ENCODE results near the gene SH3TC2.

SH3TC2 gene

DNA sequence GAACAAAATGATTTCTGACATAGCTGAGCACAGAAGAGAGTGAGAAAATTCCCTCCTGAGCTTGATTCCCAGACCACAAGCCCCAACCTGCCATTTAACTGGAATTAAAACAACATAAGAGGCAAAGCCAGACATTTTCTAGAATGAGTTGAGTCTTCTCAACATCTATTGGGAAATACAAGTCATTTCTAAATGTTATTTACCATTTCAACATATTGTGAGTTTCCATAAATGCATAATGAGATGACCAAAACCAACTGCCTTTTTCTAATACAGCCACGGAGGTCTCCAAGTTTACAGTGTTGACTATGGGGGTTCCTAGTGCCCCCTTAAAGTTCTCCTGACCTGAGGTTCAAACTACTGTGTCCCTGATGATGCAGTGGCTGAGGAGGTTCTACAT is 20.0 kb downstream of the SH3TC2 start:
- TF ChIP-seq MYC (IDR thresholded peaks at IDR 0.05; ENCODE audit: low read depth, low read length) (no peak), POLR2A (IDR thresholded peaks at IDR 0.05; ENCODE audit: extremely low read depth, insufficient read length) (no peak)
- TF ChIP-seq, protein P1, sequence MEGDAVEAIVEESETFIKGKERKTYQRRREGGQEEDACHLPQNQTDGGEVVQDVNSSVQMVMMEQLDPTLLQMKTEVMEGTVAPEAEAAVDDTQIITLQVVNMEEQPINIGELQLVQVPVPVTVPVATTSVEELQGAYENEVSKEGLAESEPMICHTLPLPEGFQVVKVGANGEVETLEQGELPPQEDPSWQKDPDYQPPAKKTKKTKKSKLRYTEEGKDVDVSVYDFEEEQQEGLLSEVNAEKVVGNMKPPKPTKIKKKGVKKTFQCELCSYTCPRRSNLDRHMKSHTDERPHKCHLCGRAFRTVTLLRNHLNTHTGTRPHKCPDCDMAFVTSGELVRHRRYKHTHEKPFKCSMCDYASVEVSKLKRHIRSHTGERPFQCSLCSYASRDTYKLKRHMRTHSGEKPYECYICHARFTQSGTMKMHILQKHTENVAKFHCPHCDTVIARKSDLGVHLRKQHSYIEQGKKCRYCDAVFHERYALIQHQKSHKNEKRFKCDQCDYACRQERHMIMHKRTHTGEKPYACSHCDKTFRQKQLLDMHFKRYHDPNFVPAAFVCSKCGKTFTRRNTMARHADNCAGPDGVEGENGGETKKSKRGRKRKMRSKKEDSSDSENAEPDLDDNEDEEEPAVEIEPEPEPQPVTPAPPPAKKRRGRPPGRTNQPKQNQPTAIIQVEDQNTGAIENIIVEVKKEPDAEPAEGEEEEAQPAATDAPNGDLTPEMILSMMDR (IDR thresholded peaks at IDR 0.05; ENCODE audit: low read depth, low read length) = no peak
- TF ChIP-seq, protein P2, sequence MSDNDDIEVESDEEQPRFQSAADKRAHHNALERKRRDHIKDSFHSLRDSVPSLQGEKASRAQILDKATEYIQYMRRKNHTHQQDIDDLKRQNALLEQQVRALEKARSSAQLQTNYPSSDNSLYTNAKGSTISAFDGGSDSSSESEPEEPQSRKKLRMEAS (IDR thresholded peaks at IDR 0.05; ENCODE audit: low read depth, low read length) = no peak
- no peak overlapping the region for H3K4me3 ChIP-seq (ENCODE audit: low read depth, low read length)
- DNase-seq (ENCODE audit: low read depth) = no peak

DNA sequence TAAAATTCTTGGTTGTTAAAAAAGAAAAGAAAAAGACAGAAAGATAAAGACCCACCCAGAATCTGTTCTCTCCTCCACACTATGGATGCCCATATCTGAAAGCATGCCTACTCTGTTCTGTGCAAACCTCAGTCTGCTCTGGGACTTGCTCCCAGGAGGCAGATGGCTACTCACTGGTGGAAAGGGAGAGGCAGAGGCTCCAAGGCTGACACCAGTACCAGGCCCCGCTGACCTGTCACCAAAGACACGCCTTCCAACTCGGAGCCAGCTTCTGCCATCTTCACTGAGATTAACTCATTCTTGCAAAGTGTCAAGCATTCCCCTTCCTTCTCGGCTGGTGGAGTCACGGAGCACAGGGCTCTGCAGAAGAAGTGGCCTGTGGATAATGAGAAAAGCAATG is 21.6 kb downstream of the SH3TC2 start:
- no peak overlapping the region for H3K4me3 ChIP-seq (ENCODE audit: low read depth, low read length)
- TF ChIP-seq, protein P1 (IDR thresholded peaks at IDR 0.05; ENCODE audit: low read depth, low read length) = no peak
- TF ChIP-seq, protein P2 (IDR thresholded peaks at IDR 0.05; ENCODE audit: low read depth, low read length) = no peak
- no peak for TF ChIP-seq MYC (IDR thresholded peaks at IDR 0.05; ENCODE audit: low read depth, low read length)
- no peak for DNase-seq (ENCODE audit: low read depth)

DNA sequence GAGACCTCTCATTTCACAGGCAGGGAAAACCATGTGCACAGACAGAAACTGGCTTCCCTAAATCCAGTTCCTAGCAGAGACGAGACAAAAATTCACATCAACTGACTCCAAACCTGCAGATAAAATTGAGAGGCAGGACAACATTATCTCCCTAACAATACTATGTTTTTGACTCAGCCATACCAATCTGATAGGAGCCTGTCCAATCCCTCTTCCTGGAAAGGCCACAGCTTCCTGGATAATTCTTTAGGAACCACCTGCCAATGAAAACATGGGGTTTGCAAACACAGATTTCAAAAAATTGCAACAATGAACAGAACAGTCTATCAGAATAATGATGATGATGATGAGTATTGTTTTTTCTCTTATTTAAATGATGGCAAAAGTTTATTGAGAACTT is 22.4 kb downstream of the SH3TC2 start:
- no peak for TF ChIP-seq POLR2A (IDR thresholded peaks at IDR 0.05; ENCODE audit: extremely low read depth, insufficient read length)
- TF ChIP-seq, protein P1 (IDR thresholded peaks at IDR 0.05; ENCODE audit: low read depth, low read length) = no peak
- TF ChIP-seq MYC (IDR thresholded peaks at IDR 0.05; ENCODE audit: low read depth, low read length) = no peak
- TF ChIP-seq, protein P2 (IDR thresholded peaks at IDR 0.05; ENCODE audit: low read depth, low read length) = no peak
- no peak overlapping the region for H3K4me3 ChIP-seq (ENCODE audit: low read depth, low read length)
- DNase-seq (ENCODE audit: low read depth) = no peak

DNA sequence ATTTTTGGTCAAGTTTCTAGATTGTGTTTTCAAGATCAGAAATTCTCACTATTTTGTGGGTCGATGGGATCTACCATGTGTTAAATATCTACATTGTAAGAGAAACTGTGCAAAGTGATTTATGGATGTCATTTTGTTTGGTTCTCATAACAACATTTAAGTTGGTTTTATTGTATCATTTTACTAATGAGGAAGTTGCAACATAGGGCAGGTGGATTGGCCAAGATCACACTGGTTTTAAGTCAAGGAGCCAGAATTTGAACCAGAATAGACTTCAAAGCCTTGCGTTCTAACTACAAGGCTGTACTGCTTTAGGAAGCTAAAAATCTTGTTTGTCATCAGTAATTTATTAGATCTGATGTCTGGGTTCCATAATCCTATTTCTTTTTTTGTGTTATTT is 23.4 kb downstream of the SH3TC2 start:
- TF ChIP-seq POLR2A (IDR thresholded peaks at IDR 0.05; ENCODE audit: extremely low read depth, insufficient read length) (no peak), MYC (IDR thresholded peaks at IDR 0.05; ENCODE audit: low read depth, low read length) (no peak)
- TF ChIP-seq, protein P2 (IDR thresholded peaks at IDR 0.05; ENCODE audit: low read depth, low read length) = no peak
- TF ChIP-seq, protein P1 (IDR thresholded peaks at IDR 0.05; ENCODE audit: low read depth, low read length) = no peak
- DNase-seq (ENCODE audit: low read depth) = peak; percentile 74

DNA sequence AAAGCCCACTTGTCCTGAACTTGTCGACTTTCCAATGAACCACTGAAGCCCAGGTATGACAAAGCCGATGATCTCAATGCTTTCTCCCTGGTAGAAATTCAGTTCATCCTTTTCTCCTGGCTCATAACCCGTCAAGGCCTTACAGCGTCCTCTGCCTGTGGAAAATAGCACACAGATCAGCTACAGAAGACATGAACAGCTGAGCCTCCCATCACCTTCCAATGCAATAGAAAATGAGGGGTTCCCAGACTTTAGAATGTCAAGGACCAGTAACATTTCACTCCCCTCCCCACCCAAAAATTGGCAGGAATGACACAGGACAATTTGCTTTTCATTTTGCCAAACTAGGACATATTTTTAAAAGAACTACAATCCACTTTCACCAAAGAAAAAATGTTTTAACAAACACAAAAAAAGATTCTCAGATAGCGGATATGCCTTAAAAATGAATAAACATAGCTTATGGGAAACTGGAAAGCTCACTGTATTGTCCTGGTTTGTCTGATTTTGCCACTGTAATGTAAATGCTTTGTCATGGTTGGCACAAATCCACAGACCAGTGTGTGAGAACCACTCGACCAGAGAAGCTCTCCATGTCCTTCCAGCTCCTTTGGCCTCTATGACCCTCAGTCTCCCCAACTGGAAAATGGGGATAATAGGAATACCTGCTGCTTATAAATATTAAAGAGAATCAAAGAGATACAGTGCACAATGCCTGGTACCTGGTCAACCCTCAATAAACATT is 24.4 kb downstream of the SH3TC2 start:
- DNase-seq (ENCODE audit: low read depth) = peak; percentile 6
- H3K4me3 ChIP-seq (ENCODE audit: low read depth, low read length) = no peak overlapping the region
- TF ChIP-seq POLR2A (IDR thresholded peaks at IDR 0.05; ENCODE audit: extremely low read depth, insufficient read length) (no peak), MYC (IDR thresholded peaks at IDR 0.05; ENCODE audit: low read depth, low read length) (no peak)
- TF ChIP-seq, protein P2 (IDR thresholded peaks at IDR 0.05; ENCODE audit: low read depth, low read length) = no peak
- TF ChIP-seq, protein P1 (IDR thresholded peaks at IDR 0.05; ENCODE audit: low read depth, low read length) = no peak

More for the DNA sequence above, 23.4 kb downstream of the SH3TC2 start:
- no peak overlapping the region for H3K4me3 ChIP-seq (ENCODE audit: low read depth, low read length)
